PC-3 (cell line): Measurements from ENCODE around the gene SALL4. TPM values are rescaled to one million over a fixed set of nuclear protein-coding genes. Genes with fewer than 3 reads are reported as not detected.
A peak's percentile ranks its signal among the peaks of the same experiment; 100 is the strongest.
"Not testable (repeated sequence)": the region's sequence is repeated elsewhere in the genome, so short reads cannot be mapped to it uniquely, and the experiment has no call there.

Source experiments
- ATAC-seq: fragments of 200-7000 bp; cut with Tn5 transposase; 2 replicates; pipeline ENCODE4 v1.9.1; 2020; ENCODE audit warnings: mild to moderate bottlenecking, moderate library complexity
- BruUV-seq: library from RNA; stranded (reverse); fragments of 400-500 nt; replicated peaks from 2 replicates; lab custom pipeline; 2021; lab: Mats Ljungman, UMichigan
- CTCF ChIA-PET: fragments of 300-600 bp; sonication (Branson Sonifier 250); formaldehyde crosslinking; loops from one replicate; lab custom pipeline; 2022; ENCODE audit warnings: antibody characterized with exemption; lab: Charles Lee
- POLR2A ChIA-PET: fragments of 300-600 bp; sonication (Branson Sonifier 250); formaldehyde crosslinking; loops from one replicate; lab custom pipeline; 2022; ENCODE audit warnings: antibody characterized with exemption; ENCODE audit not compliant: unreplicated experiment; lab: Charles Lee
- DNase-seq: peaks from one replicate; pipeline ENCODE4 v3.0.0-alpha.2; 2015
- H2AFZ ChIP-seq: fragments of 300-600 bp; sonication (generic); 2 replicates; pipeline ENCODE4 v1.6.0; 2016; ENCODE audit warnings: antibody characterized with exemption, low read length
- H3F3A ChIP-seq: fragments of 300-600 bp; sonication (generic); one replicate; pipeline ENCODE4 v1.6.0; 2017; ENCODE audit warnings: antibody characterized with exemption, low read length, control low read depth, mild to moderate bottlenecking; ENCODE audit not compliant: unreplicated experiment
- H3K27ac ChIP-seq: fragments of 300-600 bp; sonication (generic); 2 replicates; pipeline ENCODE4 v1.5.1; 2016; ENCODE audit warnings: mild to moderate bottlenecking, low read length
- H3K27me3 ChIP-seq: fragments of 300-600 bp; sonication (generic); 2 replicates; pipeline ENCODE4 v1.6.1; 2016; ENCODE audit warnings: low read length, mixed read lengths
- H3K36me3 ChIP-seq: fragments of 300-600 bp; sonication (generic); 2 replicates; pipeline ENCODE4 v1.6.1; 2016; ENCODE audit warnings: low read depth, mixed run types, low read length, mixed read lengths
- H3K4me1 ChIP-seq: fragments of 300-600 bp; sonication (generic); 2 replicates; pipeline ENCODE4 v1.5.1; 2016; ENCODE audit warnings: low read length; ENCODE audit not compliant: insufficient read depth
- H3K4me2 ChIP-seq: fragments of 300-600 bp; sonication (generic); 2 replicates; pipeline ENCODE4 v1.6.0; 2016; ENCODE audit warnings: low read length
- H3K4me3 ChIP-seq: fragments of 300-600 bp; sonication (generic); 2 replicates; pipeline ENCODE4 v1.5.1; 2016; ENCODE audit warnings: mild to moderate bottlenecking, low read length, mixed read lengths
- H3K79me2 ChIP-seq: fragments of 300-600 bp; sonication (generic); 2 replicates; pipeline ENCODE4 v1.6.1; 2017; ENCODE audit warnings: low read length, mixed read lengths
- H3K9ac ChIP-seq: fragments of 300-600 bp; sonication (generic); 2 replicates; pipeline ENCODE4 v1.6.0; 2016; ENCODE audit warnings: mild to moderate bottlenecking, low read length
- H3K9me2 ChIP-seq: fragments of 300-600 bp; sonication (generic); replicated peaks from 2 replicates; pipeline ENCODE4 v1.6.1; 2016; ENCODE audit warnings: mixed run types, low read length, mixed read lengths
- H3K9me3 ChIP-seq: fragments of 300-600 bp; sonication (generic); 2 replicates; pipeline ENCODE4 v1.6.1; 2016; ENCODE audit warnings: low read length, mixed read lengths
- H4K20me1 ChIP-seq: fragments of 300-600 bp; sonication (generic); 2 replicates; pipeline ENCODE4 v1.6.1; 2016; ENCODE audit warnings: low read length, mixed read lengths
- CTCF ChIP-seq: fragments of 300-600 bp; sonication (generic); conservative IDR thresholded peaks from 2 replicates; pipeline ENCODE4 v1.5.1; 2017; ENCODE audit warnings: antibody characterized with exemption, low read depth, mild to moderate bottlenecking, low read length
- EZH2 ChIP-seq: fragments of 300-600 bp; sonication (generic); IDR thresholded peaks from one replicate; pipeline ENCODE4 v1.6.1; 2017; ENCODE audit warnings: antibody characterized with exemption, mild to moderate bottlenecking, low read length; ENCODE audit not compliant: unreplicated experiment
- EZH2phosphoT487 ChIP-seq: fragments of 300-600 bp; sonication (generic); IDR thresholded peaks from 2 replicates; pipeline ENCODE4 v1.6.1; 2018; ENCODE audit warnings: mild to moderate bottlenecking, antibody characterized with exemption, low read length, borderline replicate concordance
- intact Hi-C: fragments of 100-400 bp; cut with micrococcal nuclease; formaldehyde crosslinking; loops from 2 replicates; pipeline ENCODE4 v1.9.0; 2023
- total RNA-seq: library from RNA; depleted of rRNA; stranded (reverse); fragments of >200 nt; gene quantifications from 2 replicates; pipeline ENCODE4 v1.2.3, GENCODE V29; 2014

The SALL4 gene
- total RNA-seq, 1 experiment from 2014 or later = 3.1 TPM

- BruUV-seq, H3K4me3 ChIP-seq, CTCF ChIA-PET: not testable (repeated sequence)
Measured at GRCh38 chr20:51740308-51740707, 62.0 kb downstream of the SALL4 start.

GRCh38 chr20:51739722-51740249 lies 62.5 kb downstream of the SALL4 start:
- ATAC-seq (no peak), DNase-seq (no peak)
- Histone ChIP-seq H3K27me3 (no peaks in the 10 kb centered on the region), H3K9ac (no peak overlapping the region; the same call in 1 of the 2 replicates), H3F3A (peaks cover 11% of the 10 kb centered on the region), H3K9me3 (no peaks in the 10 kb centered on the region), H2AFZ (no peak overlapping the region), H3K4me1 (peaks cover 55% of the 10 kb centered on the region), H3K27ac (peak overlapping the region; percentile 41), H3K36me3 (no peaks in the 10 kb centered on the region), H3K9me2 (no peaks in the 10 kb centered on the region), H3K4me3 (no peak overlapping the region), H3K79me2 (peaks cover 37% of the 10 kb centered on the region), H3K4me2 (no peak overlapping the region), H4K20me1 (no peaks in the 10 kb centered on the region)
- TF ChIP-seq EZH2 (no peak), CTCF (no peak), EZH2phosphoT487 (no peak)
- CTCF ChIA-PET = no interaction called here
- intact Hi-C loops = loop anchor here (10.0 kb wide), 1 partner anchor 755 kb away; no protein-coding TSS in a partner anchor
- no TSS peak for BruUV-seq
- POLR2A ChIA-PET = interaction anchor here (0.6 kb wide), 1 partner anchor 12 kb away, joined by 3 read pairs; no protein-coding TSS in a partner anchor

More at GRCh38 chr20:51740308-51740707, 62.0 kb downstream of the SALL4 start:
- DNase-seq, H3K9me2 ChIP-seq, H3K36me3 ChIP-seq, H3K9me3 ChIP-seq, H3K27ac ChIP-seq, POLR2A ChIA-PET, H2AFZ ChIP-seq, ATAC-seq, H4K20me1 ChIP-seq, H3K4me2 ChIP-seq, H3K9ac ChIP-seq, H3K27me3 ChIP-seq: not testable (repeated sequence)
- intact Hi-C loops = loop anchor here (10.0 kb wide), 1 partner anchor 756 kb away; no protein-coding TSS in a partner anchor
- peaks cover 37% of the 10 kb centered on the region for H3K79me2 ChIP-seq
- peaks cover 60% of the 10 kb centered on the region for H3K4me1 ChIP-seq
- H3F3A ChIP-seq = peaks cover 11% of the 10 kb centered on the region

DNA sequence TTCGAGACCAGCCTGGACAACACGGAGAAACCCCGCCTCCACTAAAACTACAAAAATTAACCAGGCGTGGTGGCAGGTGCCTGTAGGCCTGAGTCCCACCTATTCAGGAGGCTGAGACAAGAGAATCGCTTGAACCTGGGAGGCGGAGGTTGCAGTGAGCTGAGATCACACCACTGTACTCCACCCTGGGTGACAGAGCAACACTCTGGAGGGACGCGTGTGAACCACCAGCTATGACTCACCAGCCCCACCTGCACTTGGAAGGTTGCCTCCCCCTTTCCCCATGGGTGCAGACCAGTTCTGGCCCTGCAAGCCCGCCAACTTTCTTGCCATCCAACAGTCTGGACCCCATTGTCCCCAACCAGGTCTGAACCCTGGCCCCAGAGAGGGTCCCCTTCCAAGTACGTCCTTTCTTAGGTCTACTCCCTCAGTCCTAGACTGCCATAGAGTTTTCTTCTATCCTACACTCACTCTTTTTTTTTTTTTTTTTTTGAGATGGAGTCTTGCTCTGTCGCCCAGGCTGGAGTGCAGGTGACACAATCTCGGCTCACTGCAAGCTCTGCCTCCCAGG lies 63.4 kb downstream of the SALL4 start:
- no peaks in the 10 kb centered on the region for H3K36me3 ChIP-seq
- H3K27me3 ChIP-seq = no peaks in the 10 kb centered on the region
- peaks cover 47% of the 10 kb centered on the region for H3K4me1 ChIP-seq
- H2AFZ ChIP-seq = no peak overlapping the region
- H3K4me2 ChIP-seq = no peak overlapping the region
- H3K4me3 ChIP-seq = no peak overlapping the region
- peaks cover 8% of the 10 kb centered on the region for H3F3A ChIP-seq
- intact Hi-C loops = no loop called here
- ChIA-PET CTCF (no interaction called here), POLR2A (no interaction called here)
- H3K79me2 ChIP-seq = peaks cover 45% of the 10 kb centered on the region
- H3K9me3 ChIP-seq = no peaks in the 10 kb centered on the region
- DNase-seq (peak; percentile 77), ATAC-seq (peak; percentile 11; the same call in 1 of the 2 replicates)
- no peaks in the 10 kb centered on the region for H3K9me2 ChIP-seq
- no peaks in the 10 kb centered on the region for H4K20me1 ChIP-seq
- H3K27ac ChIP-seq = peak overlapping the region; percentile 41
- peak overlapping the region; percentile 5; the same call in 1 of the 2 replicates for H3K9ac ChIP-seq
- no TSS peak for BruUV-seq
- TF ChIP-seq CTCF (no peak), EZH2phosphoT487 (no peak), EZH2 (no peak)

DNA sequence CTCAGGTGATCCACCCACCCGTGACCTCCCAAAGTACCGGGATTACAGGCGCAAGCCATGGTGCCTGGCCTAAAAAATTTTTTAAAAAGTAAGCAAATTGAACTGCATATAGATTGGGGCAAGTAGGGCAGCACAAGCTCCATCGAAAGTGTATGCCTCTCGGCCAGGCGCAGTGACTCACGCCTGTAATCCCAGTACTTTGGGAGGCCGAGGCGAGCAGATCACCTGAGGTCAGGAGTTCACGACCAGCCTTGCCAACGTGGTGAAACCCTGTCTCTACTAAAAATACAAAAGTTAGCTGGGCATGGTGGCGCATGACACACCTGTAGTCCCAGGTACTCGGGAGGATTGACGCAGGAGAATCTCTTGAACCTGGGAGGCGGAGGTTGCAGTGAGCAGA lies 64.1 kb downstream of the SALL4 start:
- BruUV-seq, H3K36me3 ChIP-seq, intact Hi-C loops, H3K27ac ChIP-seq, ATAC-seq, H3K9ac ChIP-seq, H3K27me3 ChIP-seq, H4K20me1 ChIP-seq, DNase-seq, CTCF ChIA-PET, H3K4me2 ChIP-seq, H3K9me2 ChIP-seq, H2AFZ ChIP-seq, POLR2A ChIA-PET, H3K4me3 ChIP-seq, H3F3A ChIP-seq, H3K9me3 ChIP-seq: not testable (repeated sequence)
- Histone ChIP-seq H3K79me2 (peaks cover 45% of the 10 kb centered on the region), H3K4me1 (peaks cover 40% of the 10 kb centered on the region)
